ENCODE data around the gene SPOCK1. TPM values are rescaled to one million over a fixed set of nuclear protein-coding genes. Genes with fewer than 3 reads are reported as not detected.

The SPOCK1 gene
- total and polyA plus RNA-seq, 5 experiments from 2014 or later, result not detected

Other genes starting within 250 kb of the SPOCK1 start
- 10 to 100 TPM; 36.2 to 37.2 TPM for gene KLHL3, start 236.8 kb upstream of the SPOCK1 start, total RNA-seq
- gene KLHL3, start 236.8 kb upstream of the SPOCK1 start, polyA plus RNA-seq, result 1 to 10 TPM; 2.7 to 8.1 (median 4.5) TPM